H9 (cell line): ENCODE results near the gene GLIPR2. TPM values are rescaled to one million over a fixed set of nuclear protein-coding genes. Genes with fewer than 3 reads are reported as not detected.

ENCODE experiments used
- DNase-seq: peaks from one replicate; pipeline ENCODE4 v3.0.0-alpha.2; 2017
- H2AFZ ChIP-seq: one replicate; pipeline ENCODE4 v1.6.1; 2013; ENCODE audit warnings: mild to moderate bottlenecking, low read length, control low read depth, moderate library complexity
- H2AK5ac ChIP-seq: 2 replicates; pipeline ENCODE4 v1.6.1; 2013; ENCODE audit warnings: low read length, control low read depth, mixed read lengths; ENCODE audit not compliant: insufficient read length
- H2BK120ac ChIP-seq: one replicate; pipeline ENCODE4 v1.6.1; 2013; ENCODE audit warnings: low read depth, mild to moderate bottlenecking, low read length, control low read depth, inconsistent platforms; ENCODE audit not compliant: poor library complexity, severe bottlenecking
- H2BK12ac ChIP-seq: 2 replicates; pipeline ENCODE4 v1.6.1; 2013; ENCODE audit warnings: low read length, control low read depth, mixed read lengths, low read depth; ENCODE audit not compliant: insufficient read length
- H2BK15ac ChIP-seq: 2 replicates; pipeline ENCODE4 v1.6.1; 2013; ENCODE audit warnings: low read depth, low read length, control low read depth
- H2BK20ac ChIP-seq: one replicate; pipeline ENCODE4 v1.6.1; 2013; ENCODE audit warnings: low read depth, mild to moderate bottlenecking, low read length, control low read depth, inconsistent platforms; ENCODE audit not compliant: poor library complexity, severe bottlenecking
- H2BK5ac ChIP-seq: 2 replicates; pipeline ENCODE4 v1.6.1; 2013; ENCODE audit warnings: low read length, control low read depth, mixed read lengths; ENCODE audit not compliant: insufficient read length
- H3K14ac ChIP-seq: 2 replicates; pipeline ENCODE4 v1.6.1; 2013; ENCODE audit warnings: low read length, control low read depth; ENCODE audit not compliant: insufficient read depth
- H3K18ac ChIP-seq: 2 replicates; pipeline ENCODE4 v1.6.1; 2013; ENCODE audit warnings: low read depth, mild to moderate bottlenecking, mixed read lengths, low read length, control low read depth; ENCODE audit not compliant: insufficient read length
- H3K23ac ChIP-seq: 2 replicates; pipeline ENCODE4 v1.6.1; 2013; ENCODE audit warnings: low read length, control low read depth, mixed read lengths, low read depth; ENCODE audit not compliant: insufficient read length
- H3K23me2 ChIP-seq: 2 replicates; pipeline ENCODE4 v1.6.1; 2013; ENCODE audit warnings: low read depth, mild to moderate bottlenecking, mixed read lengths, low read length, control low read depth; ENCODE audit not compliant: insufficient read length, poor library complexity, severe bottlenecking
- H3K27ac ChIP-seq: 2 replicates; pipeline ENCODE4 v1.5.1; 2013; ENCODE audit warnings: low read length, control low read depth, mixed read lengths, low read depth; ENCODE audit not compliant: insufficient read length
- H3K27me3 ChIP-seq: 2 replicates; pipeline ENCODE4 v1.6.1; 2013; ENCODE audit warnings: low read length, control low read depth, inconsistent platforms; ENCODE audit not compliant: insufficient read depth
- H3K4ac ChIP-seq: 2 replicates; pipeline ENCODE4 v1.6.1; 2013; ENCODE audit warnings: low read depth, mild to moderate bottlenecking, control low read depth, inconsistent platforms, low read length, moderate library complexity
- H3K4me1 ChIP-seq: 2 replicates; pipeline ENCODE4 v1.6.1; 2013; ENCODE audit warnings: low read length, control low read depth, inconsistent platforms; ENCODE audit not compliant: insufficient read depth
- H3K4me2 ChIP-seq: 2 replicates; pipeline ENCODE4 v1.6.1; 2013; ENCODE audit warnings: low read length, control low read depth, mixed read lengths; ENCODE audit not compliant: insufficient read length, insufficient read depth
- H3K56ac ChIP-seq: 2 replicates; pipeline ENCODE4 v1.6.1; 2013; ENCODE audit warnings: low read depth, mild to moderate bottlenecking, mixed read lengths, low read length, control low read depth; ENCODE audit not compliant: insufficient read length
- H3K79me1 ChIP-seq: 2 replicates; pipeline ENCODE4 v1.6.1; 2013; ENCODE audit warnings: low read depth, mild to moderate bottlenecking, moderate library complexity, low read length, control low read depth, inconsistent platforms; ENCODE audit not compliant: insufficient read depth, poor library complexity, severe bottlenecking
- H3K79me2 ChIP-seq: 2 replicates; pipeline ENCODE4 v1.6.1; 2013; ENCODE audit warnings: low read length, control low read depth, inconsistent platforms; ENCODE audit not compliant: insufficient read depth
- H3K9ac ChIP-seq: 2 replicates; pipeline ENCODE4 v1.6.1; 2013; ENCODE audit warnings: low read length, control low read depth, mixed read lengths; ENCODE audit not compliant: insufficient read length; ENCODE audit errors: extremely low read depth
- H3K9me3 ChIP-seq: one replicate; pipeline ENCODE4 v1.6.1; 2013; ENCODE audit warnings: low read depth, low read length, inconsistent platforms; ENCODE audit not compliant: control insufficient read depth
- H3T11ph ChIP-seq: one replicate; pipeline ENCODE4 v1.6.1; 2013; ENCODE audit warnings: mild to moderate bottlenecking, low read length, control low read depth, inconsistent platforms
- H4K20me1 ChIP-seq: one replicate; pipeline ENCODE4 v1.6.1; 2013; ENCODE audit not compliant: control insufficient read depth, insufficient read length, insufficient read depth
- H4K5ac ChIP-seq: 2 replicates; pipeline ENCODE4 v1.6.1; 2013; ENCODE audit warnings: low read depth, mild to moderate bottlenecking, mixed read lengths, low read length, control low read depth; ENCODE audit not compliant: insufficient read length
- H4K8ac ChIP-seq: replicated peaks from 2 replicates; pipeline ENCODE4 v1.6.1; 2013; ENCODE audit warnings: low read length, control low read depth, mixed read lengths, low read depth; ENCODE audit not compliant: insufficient read length
- H4K91ac ChIP-seq: 2 replicates; pipeline ENCODE4 v1.6.1; 2013; ENCODE audit warnings: low read depth, mild to moderate bottlenecking, moderate library complexity, mixed read lengths, low read length, control low read depth; ENCODE audit not compliant: insufficient read length
- H3K27ac Mint-ChIP-seq, 3 experiments: 2 replicates in 2 of 3; 3 replicates in 1 of 3; pipeline ENCODE4 v1.8.0; 2020 to 2021; ENCODE audit warnings: mixed read lengths in 3 of 3, mild to moderate bottlenecking in 1 of 3, moderate library complexity in 1 of 3
- H3K27me3 Mint-ChIP-seq: 2 replicates; pipeline ENCODE4 v1.8.0; 2021; ENCODE audit warnings: low read depth, mild to moderate bottlenecking, moderate library complexity, mixed read lengths
- H3K36me3 Mint-ChIP-seq, 3 experiments: 2 replicates in 2 of 3; 3 replicates in 1 of 3; pipeline ENCODE4 v1.8.0; 2020 to 2021; ENCODE audit warnings: low read depth in 3 of 3, mixed read lengths in 3 of 3; ENCODE audit not compliant: insufficient read depth in 1 of 3
- H3K4me1 Mint-ChIP-seq, 2 experiments: 2 replicates each; pipeline ENCODE4 v1.8.0; 2020; ENCODE audit warnings: mixed read lengths in 2 of 2
- H3K4me3 Mint-ChIP-seq, 2 experiments: 2 replicates in 1 of 2; 3 replicates in 1 of 2; pipeline ENCODE4 v1.8.0; 2020 to 2021; ENCODE audit warnings: mild to moderate bottlenecking in 2 of 2, mixed read lengths in 2 of 2, moderate library complexity in 1 of 2
- H3K9me3 Mint-ChIP-seq, 2 experiments: 2 replicates in 1 of 2; 3 replicates in 1 of 2; pipeline ENCODE4 v1.8.0; 2020; ENCODE audit warnings: mild to moderate bottlenecking in 2 of 2, mixed read lengths in 2 of 2, moderate library complexity in 1 of 2
- WGBS: extraction: QIAGEN DNeasy Blood & Tissue Kit; methylation state at CpG from one replicate; pipeline ENCODE4 v1.1.7; 2013; ENCODE audit warnings: missing lambda C conversion rate, low lambda C conversion rate, mixed read lengths; ENCODE audit not compliant: insufficient read length; ENCODE audit errors: extremely low coverage; 5-methylcytosine and 5-hydroxymethylcytosine counted together
- total RNA-seq: library from RNA; stranded (reverse); gene quantifications from 2 replicates; pipeline ENCODE4 v1.2.1, GENCODE V29; 2021
- TF ChIP-seq, protein P1 (sequence below): fragments of 200-600 bp; sonication (generic); conservative IDR thresholded peaks from 3 replicates; pipeline ENCODE4 v1.8.0; 2021; ENCODE audit warnings: antibody characterized with exemption, mild to moderate bottlenecking

The GLIPR2 gene
- total RNA-seq, 1 experiment from 2014 or later = 10.0 TPM

DNA sequence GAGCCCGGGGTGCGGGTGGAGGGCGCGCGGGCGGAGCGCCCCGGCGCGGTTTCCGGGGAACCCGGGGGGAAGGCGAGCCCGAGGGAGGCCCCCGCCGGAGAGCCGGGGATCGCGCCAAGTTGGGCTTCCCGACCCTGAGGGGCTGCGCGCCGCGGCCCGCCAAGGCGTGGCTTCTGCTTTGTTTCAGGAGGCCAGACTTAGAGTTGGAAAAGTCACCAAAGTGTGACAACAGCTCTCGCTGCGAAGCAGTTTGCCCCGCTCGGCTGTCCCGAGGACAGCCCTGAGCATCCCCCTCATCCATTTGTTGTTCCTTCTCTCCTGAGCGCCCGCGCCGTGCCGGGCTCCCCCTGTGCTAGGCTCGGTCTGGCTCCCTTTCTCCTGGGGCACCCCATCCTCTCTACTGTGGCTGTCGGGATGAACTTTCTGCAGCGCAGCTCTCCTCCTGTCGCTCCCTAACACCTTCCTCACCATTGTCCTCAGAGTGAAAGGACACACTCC is 410 bp downstream of the GLIPR2 start:
- H3K56ac ChIP-seq = no peak overlapping the region
- Mint-ChIP-seq H3K9me3 (peaks cover 0 to 5% of the 10 kb centered on the region in 2 experiments; a peak in 2 of 5 replicates), H3K27me3 (peaks cover 90% of the 10 kb centered on the region), H3K27ac (peak overlapping the region in 1 of 3 experiments; percentile 60; a peak in 2 of 7 replicates), H3K4me1 (peaks cover 29 to 42% of the 10 kb centered on the region in 2 experiments), H3K36me3 (peaks cover 0 to 1% (median 0%) of the 10 kb centered on the region in 3 experiments; a peak in 1 of 7 replicates), H3K4me3 (peak overlapping the region; percentile 70 to 85)
- H4K91ac ChIP-seq = no peak overlapping the region
- no peak overlapping the region for H3K9ac ChIP-seq
- WGBS = no CpG with 5 or more reads among the region's 40 CpGs
- H3K27me3 ChIP-seq = peaks cover 27% of the 10 kb centered on the region
- H2AFZ ChIP-seq = no peak overlapping the region
- no peaks in the 10 kb centered on the region for H4K20me1 ChIP-seq
- no peak overlapping the region for H3T11ph ChIP-seq
- no peak overlapping the region for H3K23ac ChIP-seq
- peak overlapping the region; percentile 80 for H3K4me2 ChIP-seq
- TF ChIP-seq, protein P1, sequence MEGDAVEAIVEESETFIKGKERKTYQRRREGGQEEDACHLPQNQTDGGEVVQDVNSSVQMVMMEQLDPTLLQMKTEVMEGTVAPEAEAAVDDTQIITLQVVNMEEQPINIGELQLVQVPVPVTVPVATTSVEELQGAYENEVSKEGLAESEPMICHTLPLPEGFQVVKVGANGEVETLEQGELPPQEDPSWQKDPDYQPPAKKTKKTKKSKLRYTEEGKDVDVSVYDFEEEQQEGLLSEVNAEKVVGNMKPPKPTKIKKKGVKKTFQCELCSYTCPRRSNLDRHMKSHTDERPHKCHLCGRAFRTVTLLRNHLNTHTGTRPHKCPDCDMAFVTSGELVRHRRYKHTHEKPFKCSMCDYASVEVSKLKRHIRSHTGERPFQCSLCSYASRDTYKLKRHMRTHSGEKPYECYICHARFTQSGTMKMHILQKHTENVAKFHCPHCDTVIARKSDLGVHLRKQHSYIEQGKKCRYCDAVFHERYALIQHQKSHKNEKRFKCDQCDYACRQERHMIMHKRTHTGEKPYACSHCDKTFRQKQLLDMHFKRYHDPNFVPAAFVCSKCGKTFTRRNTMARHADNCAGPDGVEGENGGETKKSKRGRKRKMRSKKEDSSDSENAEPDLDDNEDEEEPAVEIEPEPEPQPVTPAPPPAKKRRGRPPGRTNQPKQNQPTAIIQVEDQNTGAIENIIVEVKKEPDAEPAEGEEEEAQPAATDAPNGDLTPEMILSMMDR = no peak
- no peak overlapping the region for H2BK12ac ChIP-seq
- no peak overlapping the region; the same call in 1 of the 2 replicates for H3K14ac ChIP-seq
- H2BK5ac ChIP-seq = no peak overlapping the region
- DNase-seq = no peak
- H3K23me2 ChIP-seq = peaks cover 14% of the 10 kb centered on the region
- no peak overlapping the region for H2BK20ac ChIP-seq
- peaks cover 2% of the 10 kb centered on the region; the same call in 1 of the 2 replicates for H3K4me1 ChIP-seq
- no peaks in the 10 kb centered on the region for H3K9me3 ChIP-seq
- H3K79me1 ChIP-seq = no peaks in the 10 kb centered on the region
- H3K4ac ChIP-seq = no peak overlapping the region
- no peak overlapping the region for H2AK5ac ChIP-seq
- H3K27ac ChIP-seq = no peak overlapping the region
- H3K79me2 ChIP-seq = no peaks in the 10 kb centered on the region
- no peak overlapping the region for H2BK120ac ChIP-seq
- H3K18ac ChIP-seq = no peak overlapping the region
- H4K5ac ChIP-seq = no peak overlapping the region
- no peak overlapping the region for H2BK15ac ChIP-seq
- H4K8ac ChIP-seq = no peak overlapping the region
